HG03095 (cell line): ENCODE measurements around the gene RTEL1.
"Not testable (repeated sequence)": the region's sequence is repeated elsewhere in the genome, so short reads cannot be mapped to it uniquely, and the experiment has no call there.

Experiments
- ATAC-seq: cut with Tn5 transposase; IDR thresholded peaks from one replicate; pipeline ENCODE4 v1.9.1; 2021; ENCODE audit warnings: moderate library complexity; ENCODE audit not compliant: unreplicated experiment

Gene RTEL1, protein sequence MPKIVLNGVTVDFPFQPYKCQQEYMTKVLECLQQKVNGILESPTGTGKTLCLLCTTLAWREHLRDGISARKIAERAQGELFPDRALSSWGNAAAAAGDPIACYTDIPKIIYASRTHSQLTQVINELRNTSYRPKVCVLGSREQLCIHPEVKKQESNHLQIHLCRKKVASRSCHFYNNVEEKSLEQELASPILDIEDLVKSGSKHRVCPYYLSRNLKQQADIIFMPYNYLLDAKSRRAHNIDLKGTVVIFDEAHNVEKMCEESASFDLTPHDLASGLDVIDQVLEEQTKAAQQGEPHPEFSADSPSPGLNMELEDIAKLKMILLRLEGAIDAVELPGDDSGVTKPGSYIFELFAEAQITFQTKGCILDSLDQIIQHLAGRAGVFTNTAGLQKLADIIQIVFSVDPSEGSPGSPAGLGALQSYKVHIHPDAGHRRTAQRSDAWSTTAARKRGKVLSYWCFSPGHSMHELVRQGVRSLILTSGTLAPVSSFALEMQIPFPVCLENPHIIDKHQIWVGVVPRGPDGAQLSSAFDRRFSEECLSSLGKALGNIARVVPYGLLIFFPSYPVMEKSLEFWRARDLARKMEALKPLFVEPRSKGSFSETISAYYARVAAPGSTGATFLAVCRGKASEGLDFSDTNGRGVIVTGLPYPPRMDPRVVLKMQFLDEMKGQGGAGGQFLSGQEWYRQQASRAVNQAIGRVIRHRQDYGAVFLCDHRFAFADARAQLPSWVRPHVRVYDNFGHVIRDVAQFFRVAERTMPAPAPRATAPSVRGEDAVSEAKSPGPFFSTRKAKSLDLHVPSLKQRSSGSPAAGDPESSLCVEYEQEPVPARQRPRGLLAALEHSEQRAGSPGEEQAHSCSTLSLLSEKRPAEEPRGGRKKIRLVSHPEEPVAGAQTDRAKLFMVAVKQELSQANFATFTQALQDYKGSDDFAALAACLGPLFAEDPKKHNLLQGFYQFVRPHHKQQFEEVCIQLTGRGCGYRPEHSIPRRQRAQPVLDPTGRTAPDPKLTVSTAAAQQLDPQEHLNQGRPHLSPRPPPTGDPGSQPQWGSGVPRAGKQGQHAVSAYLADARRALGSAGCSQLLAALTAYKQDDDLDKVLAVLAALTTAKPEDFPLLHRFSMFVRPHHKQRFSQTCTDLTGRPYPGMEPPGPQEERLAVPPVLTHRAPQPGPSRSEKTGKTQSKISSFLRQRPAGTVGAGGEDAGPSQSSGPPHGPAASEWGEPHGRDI (N-terminal part only)

DNA sequence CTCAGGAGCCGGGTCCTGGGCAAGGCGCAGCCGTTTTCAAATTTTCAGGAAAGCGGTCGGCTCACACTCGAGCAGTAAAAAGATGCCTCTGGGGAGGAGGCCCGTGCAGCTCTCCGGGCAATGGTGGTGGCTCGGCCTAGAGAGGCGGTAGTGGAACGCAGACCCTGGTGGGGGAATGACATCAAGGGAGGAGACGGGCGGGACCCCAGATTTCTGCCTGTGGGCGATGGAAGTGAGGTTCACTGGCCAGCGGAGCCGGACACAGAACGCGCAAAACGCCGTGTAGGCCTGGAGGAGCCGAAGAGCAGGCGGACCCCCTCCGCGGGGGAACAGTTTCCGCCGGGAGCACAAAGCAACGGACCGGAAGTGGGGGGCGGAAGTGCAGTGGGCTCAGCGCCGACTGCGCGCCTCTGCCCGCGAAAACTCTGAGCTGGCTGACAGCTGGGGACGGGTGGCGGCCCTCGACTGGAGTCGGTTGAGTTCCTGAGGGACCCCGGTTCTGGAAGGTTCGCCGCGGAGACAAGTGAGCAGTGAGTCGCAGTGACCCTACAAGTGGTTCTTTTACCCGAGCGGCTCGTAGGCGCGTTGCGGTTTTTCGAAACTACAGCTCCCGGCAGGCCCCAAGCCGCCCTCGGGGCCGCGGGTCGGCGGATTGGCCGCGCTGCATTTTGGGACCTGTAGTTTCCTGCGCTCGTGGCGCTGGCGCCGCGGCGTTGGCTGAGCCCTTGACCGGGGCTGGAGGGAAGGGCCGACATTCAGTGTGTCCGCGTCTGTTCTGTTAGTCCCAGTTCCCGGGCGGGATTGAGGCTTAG, at the start of gene RTEL1:
Gene RTEL1, plus strand, starts transcription at position 376 of the 812 bp plus-strand sequence. CDS start 1,091 bp downstream, outside the sequence.
- peak; percentile 76 for ATAC-seq

DNA sequence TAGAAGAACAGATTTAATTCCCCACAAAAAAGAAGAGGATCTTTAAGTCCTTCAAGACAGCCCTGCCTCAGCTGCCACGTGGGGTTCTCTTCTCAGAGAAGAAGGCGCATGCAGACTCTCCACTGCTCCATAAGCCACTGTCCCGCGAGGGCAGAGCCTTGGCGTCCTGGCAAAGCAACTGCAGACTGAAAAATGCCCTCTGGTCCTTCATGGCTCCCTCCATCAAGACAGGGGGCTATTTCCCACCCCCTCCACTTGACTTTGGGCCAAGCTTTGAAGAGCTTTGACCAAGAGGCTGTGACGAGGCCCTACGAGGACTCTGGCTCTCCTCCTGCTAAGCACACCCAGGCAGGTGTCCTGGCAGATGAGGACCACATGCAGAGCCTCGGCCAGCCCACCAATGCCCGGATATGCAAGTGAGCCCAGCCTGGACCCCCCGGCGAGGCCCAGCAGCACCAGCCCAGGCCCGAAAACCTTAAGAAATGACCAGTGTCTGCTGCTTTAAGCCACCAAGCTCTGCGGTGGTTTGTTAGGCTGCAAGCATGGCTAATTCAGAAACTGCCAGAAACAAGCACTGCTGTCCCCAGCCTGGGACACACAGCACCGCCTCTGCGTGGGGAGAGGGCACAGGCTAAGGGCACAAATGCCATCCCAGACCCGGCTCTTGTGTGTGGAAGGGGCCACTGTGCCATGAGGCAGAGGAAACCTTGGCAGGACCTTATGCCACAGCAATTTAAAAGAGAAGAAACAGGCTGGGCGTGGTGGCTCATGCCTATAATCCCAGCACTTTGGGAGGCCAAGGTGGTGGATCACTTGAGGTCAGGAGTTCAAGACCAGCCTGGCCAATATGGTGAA, 47.3 kb upstream of the RTEL1 start:
- ATAC-seq = no peak

DNA sequence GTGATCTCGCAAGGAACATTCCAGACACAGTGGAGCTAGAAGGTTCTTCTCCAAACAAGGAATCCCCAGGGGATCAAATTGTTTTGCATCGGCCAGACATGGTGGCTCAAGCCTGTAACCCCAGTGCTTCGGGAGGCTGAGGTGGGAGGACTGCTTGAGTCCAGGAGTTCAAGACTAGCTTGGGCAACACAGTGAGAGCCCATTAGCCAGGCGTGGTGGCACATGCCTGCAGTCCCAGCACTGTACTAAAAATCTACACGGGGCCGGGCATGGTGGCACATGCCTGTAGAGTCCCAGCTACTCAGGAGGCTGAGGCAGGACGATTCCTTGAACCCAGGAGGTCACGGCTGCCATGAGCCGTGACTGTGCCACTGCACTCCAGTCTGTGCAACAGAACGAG, 46.5 kb upstream of the RTEL1 start:
- no peak for ATAC-seq

DNA sequence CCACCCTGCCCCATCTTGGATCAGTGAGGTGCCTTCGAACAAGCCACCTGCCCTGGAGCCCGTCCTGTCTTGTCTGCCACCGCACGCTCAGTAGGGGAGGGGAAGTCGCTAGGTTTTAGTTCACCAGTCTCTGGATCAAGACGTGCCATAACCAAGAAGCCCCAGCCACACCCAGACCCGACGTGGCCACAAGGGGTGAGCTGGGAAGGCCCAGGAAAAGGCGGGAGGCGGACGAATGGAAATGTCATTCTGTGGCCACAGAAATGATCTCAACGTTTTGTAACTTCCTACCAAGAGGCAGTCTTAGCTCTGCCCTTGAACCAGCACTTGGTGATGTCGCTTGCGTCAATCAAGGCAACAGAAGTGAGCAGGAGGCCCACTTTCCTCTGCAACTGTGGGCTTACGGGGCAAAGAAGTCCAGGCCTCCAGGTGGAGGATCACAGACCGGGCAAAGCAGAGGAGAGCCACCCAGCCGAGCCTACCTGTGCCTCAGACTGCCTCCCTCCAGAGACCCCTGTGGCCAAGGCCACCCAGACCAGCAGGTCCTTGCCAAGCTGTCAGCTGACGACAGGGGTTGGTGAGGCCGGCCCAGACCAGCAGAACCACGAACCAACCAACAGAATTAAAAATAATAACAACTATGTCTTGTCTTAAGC, 45.7 kb upstream of the RTEL1 start:
- no peak for ATAC-seq

DNA sequence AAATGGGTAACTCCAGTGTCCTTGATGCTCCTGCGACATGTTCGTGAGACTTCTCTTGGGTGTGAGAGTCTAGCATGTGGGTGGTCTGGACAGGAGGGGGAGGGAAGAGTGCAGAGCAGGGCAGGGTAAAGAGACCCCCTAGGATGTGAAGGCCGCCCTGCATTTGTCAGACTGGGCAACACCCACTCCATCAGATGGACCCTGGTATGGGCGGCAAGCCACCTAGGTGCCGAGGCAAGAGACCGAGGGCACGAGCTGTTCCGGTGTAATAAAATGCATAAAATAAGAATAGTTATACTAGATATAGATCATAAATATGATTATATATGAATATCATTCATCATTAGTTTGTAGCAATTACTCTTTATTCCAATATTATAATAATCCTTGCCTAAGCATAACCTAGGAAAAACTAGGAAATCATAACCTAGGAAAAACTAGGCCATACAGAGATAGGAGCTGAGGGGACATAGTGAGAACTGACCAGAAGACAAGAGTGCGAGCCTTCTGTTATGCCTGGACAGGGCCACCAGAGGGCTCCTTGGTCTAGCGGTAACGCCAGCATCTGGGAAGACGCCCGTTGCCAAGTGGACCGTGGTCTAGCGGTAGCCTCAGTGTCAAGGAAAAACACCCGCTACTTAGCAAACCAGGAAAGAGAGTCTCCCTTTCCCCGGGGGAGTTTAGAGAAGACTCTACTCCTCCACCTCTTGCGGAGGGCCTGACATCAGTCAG, 44.1 kb upstream of the RTEL1 start:
- not testable (repeated sequence) for ATAC-seq

DNA sequence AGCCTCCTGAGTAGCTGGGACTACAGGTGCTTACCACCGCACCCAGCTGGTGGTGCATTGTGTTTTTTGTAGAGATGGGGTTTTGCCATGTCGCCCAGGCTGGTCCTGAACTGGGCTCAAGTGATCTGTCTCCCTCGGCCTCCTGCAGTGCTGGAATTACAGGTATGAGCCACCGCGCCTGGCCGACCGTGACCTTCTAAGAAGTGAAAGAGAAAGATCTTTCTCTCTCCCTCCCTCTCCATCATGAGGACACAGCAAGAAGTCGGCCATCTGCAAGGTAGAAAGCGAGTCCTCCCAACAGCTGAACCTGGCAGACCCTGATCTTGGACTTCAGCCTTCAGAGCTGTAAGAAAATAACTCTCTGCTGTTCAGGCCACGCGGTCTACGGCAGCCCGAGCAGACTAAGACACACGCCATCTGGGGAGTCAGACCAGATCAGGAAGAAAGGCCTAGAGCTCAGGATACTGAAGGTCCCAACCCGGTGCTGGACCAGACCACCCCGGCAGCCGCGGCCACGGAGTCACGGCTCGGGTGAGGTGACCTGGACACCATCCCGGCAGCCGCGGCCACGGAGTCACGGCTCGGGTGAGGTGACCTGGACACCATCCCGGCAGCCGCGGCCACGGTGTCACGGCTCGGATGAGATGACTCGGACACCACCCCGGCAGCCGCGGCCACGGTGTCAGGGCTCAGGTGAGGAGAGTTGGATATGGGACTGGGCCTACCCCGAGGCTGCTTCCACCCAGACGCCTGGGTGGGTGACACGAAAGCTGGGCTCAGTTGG, 40.8 kb upstream of the RTEL1 start:
- no peak for ATAC-seq

DNA sequence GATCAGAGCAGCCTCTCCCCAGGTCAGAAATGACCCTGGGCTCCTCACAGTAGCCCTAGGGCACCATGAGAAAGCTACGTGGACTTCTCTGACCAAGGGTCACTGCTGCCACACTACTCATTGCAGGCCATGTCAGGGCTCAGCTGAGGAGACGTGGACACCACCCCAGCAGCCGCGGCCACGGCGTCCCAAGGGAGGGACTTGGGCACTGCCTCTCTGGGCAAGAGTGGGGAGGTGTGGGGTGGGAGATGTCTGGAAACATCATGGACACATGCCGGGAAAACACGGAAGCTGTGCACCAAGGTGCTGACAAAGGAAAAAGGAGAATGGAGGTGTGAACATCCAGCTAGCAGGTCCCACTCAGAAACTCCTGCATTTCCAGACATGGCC, 40.2 kb upstream of the RTEL1 start:
- ATAC-seq = no peak

DNA sequence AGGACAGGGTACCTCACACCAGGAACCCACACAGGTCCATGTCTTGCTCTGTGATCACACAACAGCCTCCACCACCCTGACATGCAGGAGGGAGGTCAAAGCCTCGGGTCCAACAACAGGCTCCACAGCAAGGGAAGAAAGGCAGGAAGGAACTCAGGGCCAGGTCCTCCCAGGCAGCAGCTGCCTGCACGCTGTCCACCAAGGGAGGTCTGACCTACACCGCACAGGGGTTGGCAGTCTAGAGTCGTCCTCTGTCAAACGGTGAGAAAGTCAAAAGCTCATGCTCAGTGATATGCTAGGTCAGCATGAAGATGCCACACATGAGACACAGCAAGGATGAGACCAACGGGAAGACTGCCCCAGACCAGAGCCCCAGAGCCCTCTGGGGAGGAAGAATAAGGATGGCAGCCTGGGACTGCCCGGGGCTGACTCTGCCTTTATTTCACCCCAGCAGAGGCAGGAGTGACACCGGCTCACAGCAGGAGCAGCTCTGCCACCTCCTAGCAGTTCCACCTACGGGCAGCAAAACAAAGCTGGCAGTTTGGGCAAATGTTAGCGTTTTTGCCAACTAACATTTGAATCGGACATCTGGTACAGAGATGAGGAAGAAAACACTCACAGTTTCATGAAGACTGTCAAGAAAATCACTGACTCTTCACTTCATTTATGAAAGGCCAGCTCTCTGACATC, 39.7 kb upstream of the RTEL1 start:
- no peak for ATAC-seq

DNA sequence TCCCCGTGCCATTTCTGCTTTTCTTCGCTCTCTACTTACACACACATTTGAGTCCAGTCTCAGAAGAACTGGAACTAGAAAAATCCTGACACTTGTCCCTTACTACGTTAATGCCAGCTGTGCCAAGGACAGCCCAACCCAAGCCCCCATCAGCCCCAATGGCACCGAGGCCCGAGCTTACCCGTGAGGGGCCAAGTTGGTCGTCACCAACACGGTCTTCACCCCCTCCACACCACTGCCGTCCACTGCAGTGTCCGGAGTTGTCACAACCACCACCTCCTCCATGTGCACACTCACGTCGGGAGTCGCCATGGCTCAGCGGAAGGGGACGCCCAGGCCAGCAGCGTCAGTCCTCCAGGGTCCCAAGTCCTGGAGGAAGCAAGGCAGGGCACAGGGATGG, 39.0 kb upstream of the RTEL1 start:
- ATAC-seq = no peak

DNA sequence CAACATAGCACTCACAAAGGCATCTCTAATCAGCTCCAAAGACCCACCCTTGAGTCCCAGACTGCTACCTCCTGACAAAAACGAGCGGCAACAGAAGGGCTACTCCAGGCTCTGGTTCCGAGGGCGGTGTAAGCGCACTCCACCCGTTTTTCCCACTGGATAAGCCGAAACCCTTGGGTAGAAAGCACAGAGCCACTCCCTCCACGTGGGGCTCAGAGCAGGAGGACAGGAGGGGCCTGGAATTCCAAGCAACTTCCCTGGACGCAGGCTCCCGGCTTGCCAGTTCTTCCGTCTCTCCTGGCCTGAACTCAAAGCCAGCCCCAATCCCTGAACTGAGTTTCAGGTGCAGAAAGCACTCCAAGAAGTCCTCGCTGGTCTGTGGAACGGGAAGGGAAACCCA, 38.6 kb upstream of the RTEL1 start:
- ATAC-seq = no peak

DNA sequence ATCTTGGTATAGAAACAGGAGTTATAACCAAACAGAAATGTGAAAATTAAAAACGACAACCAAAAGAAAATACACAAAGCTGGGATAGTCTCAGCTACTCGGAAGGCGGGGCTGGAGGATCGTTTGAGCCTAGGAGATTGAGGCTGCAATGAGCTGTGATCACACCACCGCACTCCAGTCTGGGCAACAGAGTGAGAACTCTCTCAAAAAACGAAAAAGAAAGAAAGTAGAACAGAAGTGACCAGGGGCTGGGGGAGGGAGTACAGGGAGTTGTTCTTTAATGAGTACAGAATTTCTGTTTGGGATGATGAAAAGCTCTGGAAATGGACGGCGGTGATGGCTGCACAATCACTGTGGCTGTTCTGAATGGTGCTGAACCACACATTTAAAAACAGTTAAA, 37.1 kb upstream of the RTEL1 start:
- ATAC-seq = no peak

DNA sequence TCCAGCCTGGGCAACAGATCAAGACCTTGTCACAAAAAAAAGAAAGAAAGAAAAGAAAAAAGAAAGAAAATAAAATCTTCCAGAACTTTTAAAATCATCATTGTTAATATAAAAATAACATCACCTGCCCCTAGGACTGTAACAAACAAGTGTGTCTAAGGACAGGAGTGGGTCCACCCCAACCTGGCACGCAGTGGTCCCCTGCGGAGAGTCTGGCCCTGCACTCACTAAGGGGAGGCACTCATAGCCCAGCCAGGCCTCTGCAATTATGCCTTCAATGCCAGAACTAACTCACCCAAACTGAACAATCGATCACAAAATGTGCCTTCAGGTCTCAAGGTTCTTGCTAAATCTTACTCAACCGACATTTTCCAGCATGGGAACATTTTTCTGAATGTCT, 36.0 kb upstream of the RTEL1 start:
- no peak for ATAC-seq

DNA sequence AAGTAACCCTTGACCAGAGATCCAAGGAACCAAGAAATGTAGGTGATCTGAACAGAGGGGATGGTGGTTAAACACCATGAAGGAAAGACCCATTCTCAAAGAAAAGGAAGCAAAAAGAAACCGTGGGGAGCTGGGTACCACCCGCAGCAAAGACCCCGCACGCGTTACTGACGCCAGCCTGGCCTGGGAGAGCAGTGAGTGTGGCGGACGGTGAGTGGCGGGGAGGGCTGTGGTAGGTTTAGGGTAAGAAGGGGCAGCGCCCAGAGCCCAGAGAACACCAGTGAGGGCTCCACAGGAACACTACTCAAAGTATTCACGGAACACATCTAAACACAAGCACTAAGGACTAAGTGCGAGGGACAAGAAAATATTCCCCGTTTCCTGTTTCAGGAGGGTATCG, 35.4 kb upstream of the RTEL1 start:
- ATAC-seq = no peak

DNA sequence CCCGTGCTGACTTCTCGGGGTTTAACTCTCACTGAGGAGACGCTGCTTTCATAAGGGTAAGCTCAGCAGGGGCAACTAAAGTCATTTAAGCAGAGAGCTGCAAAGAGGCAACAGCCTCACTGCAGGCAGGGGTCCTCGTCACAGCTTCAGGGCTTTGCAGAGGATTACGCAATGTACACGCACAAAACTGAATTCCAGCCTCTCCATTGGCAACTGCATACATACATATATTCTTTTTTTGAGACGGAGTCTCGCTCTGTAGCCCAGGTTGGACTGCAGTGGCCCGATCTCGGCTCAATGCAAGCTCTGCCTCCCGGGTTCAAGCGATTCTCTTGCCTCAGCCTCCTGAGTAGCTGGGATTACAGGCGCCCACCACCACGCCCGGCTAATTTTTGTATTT, 33.6 kb upstream of the RTEL1 start:
- no peak for ATAC-seq

DNA sequence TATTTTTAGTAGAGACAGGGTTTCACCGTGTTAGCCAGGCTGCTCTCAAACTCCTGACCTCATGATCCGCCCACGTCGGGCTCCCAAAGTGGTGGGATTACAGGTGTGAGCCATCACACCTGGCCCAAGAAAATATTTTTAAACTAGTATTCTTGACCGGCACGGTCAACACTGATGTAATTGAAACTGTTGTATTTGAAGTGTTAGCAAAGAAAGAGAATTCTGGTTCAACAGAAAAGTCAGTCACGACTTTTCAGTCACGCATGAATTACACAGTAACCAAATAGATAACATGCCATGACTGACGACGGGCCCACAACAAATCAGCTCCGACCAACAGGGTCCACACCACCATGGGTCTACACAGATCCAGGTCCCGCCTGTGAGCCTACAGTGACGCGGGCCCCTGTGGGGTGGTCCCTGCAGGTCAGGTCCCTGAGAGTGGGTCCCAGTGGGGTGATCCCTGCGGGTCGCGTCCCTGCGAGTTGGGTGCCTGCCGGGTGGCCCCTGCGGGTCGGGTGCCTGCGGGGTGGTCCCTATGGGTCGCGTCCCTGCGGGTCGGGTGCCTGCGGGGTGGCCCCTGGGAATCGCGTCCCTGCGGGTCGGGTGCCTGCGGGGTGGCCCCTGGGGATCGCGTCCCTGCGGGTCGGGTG, 32.2 kb upstream of the RTEL1 start:
- no peak for ATAC-seq

DNA sequence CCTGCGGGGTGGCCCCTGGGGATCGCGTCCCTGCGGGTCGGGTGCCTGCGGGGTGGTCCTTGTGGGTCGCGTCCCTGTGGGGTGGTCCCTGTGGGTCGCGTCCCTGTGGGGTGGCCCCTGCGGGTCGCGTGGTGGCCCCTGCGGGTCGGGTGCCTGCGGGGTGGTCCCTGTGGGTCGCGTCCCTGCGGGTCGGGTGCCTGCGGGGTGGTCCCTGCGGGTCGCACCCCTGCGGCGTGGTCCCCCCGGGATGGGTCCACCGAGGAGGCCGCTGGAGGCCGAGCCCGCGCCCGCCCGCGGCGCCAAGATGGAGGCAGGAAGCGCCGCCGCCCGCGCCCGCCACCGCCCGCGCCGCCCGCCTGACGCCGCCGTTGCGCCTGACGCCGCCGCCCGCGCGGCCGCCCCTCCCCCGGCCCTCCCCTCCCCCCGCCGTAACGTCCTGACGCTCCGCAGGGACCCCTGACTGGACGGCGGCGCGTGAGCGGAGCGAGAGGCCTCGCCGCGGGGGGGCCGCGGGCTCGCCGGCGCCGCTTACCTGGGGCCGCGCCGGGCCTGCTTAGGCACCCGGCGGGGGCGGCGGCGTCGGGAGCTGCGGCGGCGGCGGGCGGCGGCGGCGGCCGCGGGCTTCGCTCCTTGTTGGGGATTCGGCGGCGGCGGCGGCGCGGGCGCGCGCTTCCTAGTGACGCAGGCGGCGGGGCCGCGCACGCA, 31.5 kb upstream of the RTEL1 start, which contains the start of gene GMEB2:
Gene GMEB2, minus strand, starts transcription at position 678 of the 705 bp plus-strand sequence. CDS start 7,704 bp downstream, outside the sequence.
- ATAC-seq = peak; percentile 28
